Measurements from ENCODE around the gene TALDO1.

DNA sequence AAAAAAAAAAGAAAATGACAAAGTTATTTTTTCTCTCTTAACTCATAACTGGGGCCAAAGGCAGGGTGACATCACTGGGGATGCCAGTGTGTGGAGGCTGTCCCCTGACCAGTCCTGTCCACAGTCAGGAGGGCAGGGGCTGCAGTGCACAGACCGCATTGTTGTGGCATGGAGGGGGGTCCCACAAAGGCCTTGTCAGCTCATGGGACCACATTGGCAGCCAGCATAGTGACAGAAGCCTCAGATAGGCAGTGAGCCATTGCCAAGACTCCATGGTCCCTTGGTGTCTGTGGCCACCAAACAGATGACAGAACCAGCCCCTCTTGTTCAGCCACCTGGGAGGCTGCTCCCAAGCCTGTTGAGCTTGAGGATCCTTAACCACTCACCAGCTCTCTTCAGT lies 47.5 kb upstream of the TALDO1 start:
- TF ChIP-seq TAF1 (IDR thresholded peaks at IDR 0.05; ENCODE audit: low read depth), result no peak
- TF ChIP-seq, protein P1, sequence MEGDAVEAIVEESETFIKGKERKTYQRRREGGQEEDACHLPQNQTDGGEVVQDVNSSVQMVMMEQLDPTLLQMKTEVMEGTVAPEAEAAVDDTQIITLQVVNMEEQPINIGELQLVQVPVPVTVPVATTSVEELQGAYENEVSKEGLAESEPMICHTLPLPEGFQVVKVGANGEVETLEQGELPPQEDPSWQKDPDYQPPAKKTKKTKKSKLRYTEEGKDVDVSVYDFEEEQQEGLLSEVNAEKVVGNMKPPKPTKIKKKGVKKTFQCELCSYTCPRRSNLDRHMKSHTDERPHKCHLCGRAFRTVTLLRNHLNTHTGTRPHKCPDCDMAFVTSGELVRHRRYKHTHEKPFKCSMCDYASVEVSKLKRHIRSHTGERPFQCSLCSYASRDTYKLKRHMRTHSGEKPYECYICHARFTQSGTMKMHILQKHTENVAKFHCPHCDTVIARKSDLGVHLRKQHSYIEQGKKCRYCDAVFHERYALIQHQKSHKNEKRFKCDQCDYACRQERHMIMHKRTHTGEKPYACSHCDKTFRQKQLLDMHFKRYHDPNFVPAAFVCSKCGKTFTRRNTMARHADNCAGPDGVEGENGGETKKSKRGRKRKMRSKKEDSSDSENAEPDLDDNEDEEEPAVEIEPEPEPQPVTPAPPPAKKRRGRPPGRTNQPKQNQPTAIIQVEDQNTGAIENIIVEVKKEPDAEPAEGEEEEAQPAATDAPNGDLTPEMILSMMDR (IDR thresholded peaks at IDR 0.05; ENCODE audit: poor library complexity, severe bottlenecking), result no peak

Data from neural cell (in vitro differentiated cells).